OCI-LY3 (cell line): ENCODE results near the gene MEIS3.

Source experiments
- H2AFZ ChIP-seq: fragments of 200-600, 300-600 bp; shearing (Covaris generic); 2 replicates; pipeline ENCODE4 v1.6.0; 2014; ENCODE audit warnings: antibody characterized with exemption, low read depth, low read length
- H3K27ac ChIP-seq: fragments of 200-600, 300-600 bp; sonication (generic); 2 replicates; pipeline ENCODE4 v1.5.1; 2014; ENCODE audit warnings: mild to moderate bottlenecking, low read length, moderate library complexity, mixed read lengths
- H3K27me3 ChIP-seq: fragments of 200-600, 300-600 bp; sonication (generic); 2 replicates; pipeline ENCODE4 v1.6.1; 2014; ENCODE audit warnings: low read depth, low read length, mixed read lengths
- H3K36me3 ChIP-seq: fragments of 200-600, 300-600 bp; sonication (generic); replicated peaks from 2 replicates; pipeline ENCODE3; 2014; ENCODE audit warnings: low read depth, low read length, mixed read lengths
- H3K4me1 ChIP-seq: fragments of 300-600, 200-600 bp; sonication (generic); 2 replicates; pipeline ENCODE4 v1.6.1; 2014; ENCODE audit warnings: low read length, mixed read lengths
- H3K4me2 ChIP-seq: fragments of 200-600, 300-600 bp; sonication (generic); 2 replicates; pipeline ENCODE4 v1.6.1; 2014; ENCODE audit warnings: low read length, mixed read lengths
- H3K4me3 ChIP-seq: fragments of 300-600, 200-600 bp; sonication (generic); 2 replicates; pipeline ENCODE4 v1.5.1; 2014; ENCODE audit warnings: antibody characterized with exemption, mild to moderate bottlenecking, low read length, moderate library complexity
- H3K79me2 ChIP-seq: fragments of 300-600, 200-600 bp; shearing (Covaris generic); 2 replicates; pipeline ENCODE4 v1.6.1; 2014; ENCODE audit warnings: mild to moderate bottlenecking, low read length, mixed read lengths
- H3K9ac ChIP-seq: fragments of 300-600, 200-600 bp; shearing (Covaris generic); 2 replicates; pipeline ENCODE4 v1.6.0; 2014; ENCODE audit warnings: mild to moderate bottlenecking, low read length, moderate library complexity
- H3K9me3 ChIP-seq: fragments of 200-600, 300-600 bp; shearing (Covaris generic); 2 replicates; pipeline ENCODE4 v1.6.1; 2014; ENCODE audit warnings: low read length, mixed read lengths; ENCODE audit not compliant: insufficient read depth
- H4K20me1 ChIP-seq: fragments of 200-600, 300-600 bp; sonication (generic); 2 replicates; pipeline ENCODE4 v1.6.1; 2016; ENCODE audit warnings: low read length, mixed read lengths; ENCODE audit not compliant: insufficient read depth
- EZH2phosphoT487 ChIP-seq: fragments of 200-600 bp; shearing (Covaris generic); IDR thresholded peaks from 2 replicates; pipeline ENCODE4 v1.6.1; 2018; ENCODE audit warnings: antibody characterized with exemption, mixed run types, low read depth
- TF ChIP-seq, protein P1 (sequence below): fragments of 200-600, 300-600 bp; sonication (generic); IDR thresholded peaks from 2 replicates; pipeline ENCODE4 v1.5.1; 2014; ENCODE audit warnings: antibody characterized with exemption, low read length, low read depth

MEIS3 gene

DNA sequence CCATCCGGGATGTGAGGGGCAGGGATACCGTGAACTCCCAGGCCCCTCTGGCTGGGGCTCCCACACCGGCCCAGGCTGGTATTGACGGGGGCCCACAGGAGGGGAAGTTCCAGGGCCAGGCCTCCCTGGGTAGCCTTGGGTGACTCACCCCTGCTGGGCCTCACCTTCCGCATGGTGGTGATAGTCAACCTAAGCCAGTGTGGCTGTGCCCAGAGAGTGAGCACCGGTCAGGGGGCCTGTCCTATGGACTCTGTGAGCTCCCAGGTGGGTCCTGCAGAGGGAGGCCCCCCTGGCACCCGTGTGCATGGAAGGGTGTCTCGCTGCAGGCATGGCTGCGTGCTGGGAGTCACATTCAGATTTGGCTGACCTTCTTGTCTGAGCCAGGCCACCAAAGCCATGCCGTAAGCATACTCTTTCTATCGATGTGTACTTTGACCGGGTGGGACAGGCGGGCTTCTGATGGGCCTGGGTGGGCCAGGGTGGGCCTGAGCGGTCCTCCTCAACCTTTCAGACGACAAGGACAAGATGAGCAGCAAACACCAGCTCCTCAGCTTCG, 42.7 kb downstream of the MEIS3 start:
- H3K4me2 ChIP-seq, result no peak overlapping the region
- no peaks in the 10 kb centered on the region for H3K4me1 ChIP-seq
- TF ChIP-seq, protein P1, sequence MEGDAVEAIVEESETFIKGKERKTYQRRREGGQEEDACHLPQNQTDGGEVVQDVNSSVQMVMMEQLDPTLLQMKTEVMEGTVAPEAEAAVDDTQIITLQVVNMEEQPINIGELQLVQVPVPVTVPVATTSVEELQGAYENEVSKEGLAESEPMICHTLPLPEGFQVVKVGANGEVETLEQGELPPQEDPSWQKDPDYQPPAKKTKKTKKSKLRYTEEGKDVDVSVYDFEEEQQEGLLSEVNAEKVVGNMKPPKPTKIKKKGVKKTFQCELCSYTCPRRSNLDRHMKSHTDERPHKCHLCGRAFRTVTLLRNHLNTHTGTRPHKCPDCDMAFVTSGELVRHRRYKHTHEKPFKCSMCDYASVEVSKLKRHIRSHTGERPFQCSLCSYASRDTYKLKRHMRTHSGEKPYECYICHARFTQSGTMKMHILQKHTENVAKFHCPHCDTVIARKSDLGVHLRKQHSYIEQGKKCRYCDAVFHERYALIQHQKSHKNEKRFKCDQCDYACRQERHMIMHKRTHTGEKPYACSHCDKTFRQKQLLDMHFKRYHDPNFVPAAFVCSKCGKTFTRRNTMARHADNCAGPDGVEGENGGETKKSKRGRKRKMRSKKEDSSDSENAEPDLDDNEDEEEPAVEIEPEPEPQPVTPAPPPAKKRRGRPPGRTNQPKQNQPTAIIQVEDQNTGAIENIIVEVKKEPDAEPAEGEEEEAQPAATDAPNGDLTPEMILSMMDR, result no peak
- no peak for TF ChIP-seq EZH2phosphoT487
- peaks cover 65% of the 10 kb centered on the region for H3K36me3 ChIP-seq
- no peaks in the 10 kb centered on the region for H3K27me3 ChIP-seq
- H3K9ac ChIP-seq, result no peak overlapping the region
- H3K9me3 ChIP-seq, result no peaks in the 10 kb centered on the region
- H4K20me1 ChIP-seq, result no peaks in the 10 kb centered on the region
- no peak overlapping the region for H3K4me3 ChIP-seq
- no peaks in the 10 kb centered on the region for H3K79me2 ChIP-seq
- no peak overlapping the region for H2AFZ ChIP-seq
- no peak overlapping the region for H3K27ac ChIP-seq

DNA sequence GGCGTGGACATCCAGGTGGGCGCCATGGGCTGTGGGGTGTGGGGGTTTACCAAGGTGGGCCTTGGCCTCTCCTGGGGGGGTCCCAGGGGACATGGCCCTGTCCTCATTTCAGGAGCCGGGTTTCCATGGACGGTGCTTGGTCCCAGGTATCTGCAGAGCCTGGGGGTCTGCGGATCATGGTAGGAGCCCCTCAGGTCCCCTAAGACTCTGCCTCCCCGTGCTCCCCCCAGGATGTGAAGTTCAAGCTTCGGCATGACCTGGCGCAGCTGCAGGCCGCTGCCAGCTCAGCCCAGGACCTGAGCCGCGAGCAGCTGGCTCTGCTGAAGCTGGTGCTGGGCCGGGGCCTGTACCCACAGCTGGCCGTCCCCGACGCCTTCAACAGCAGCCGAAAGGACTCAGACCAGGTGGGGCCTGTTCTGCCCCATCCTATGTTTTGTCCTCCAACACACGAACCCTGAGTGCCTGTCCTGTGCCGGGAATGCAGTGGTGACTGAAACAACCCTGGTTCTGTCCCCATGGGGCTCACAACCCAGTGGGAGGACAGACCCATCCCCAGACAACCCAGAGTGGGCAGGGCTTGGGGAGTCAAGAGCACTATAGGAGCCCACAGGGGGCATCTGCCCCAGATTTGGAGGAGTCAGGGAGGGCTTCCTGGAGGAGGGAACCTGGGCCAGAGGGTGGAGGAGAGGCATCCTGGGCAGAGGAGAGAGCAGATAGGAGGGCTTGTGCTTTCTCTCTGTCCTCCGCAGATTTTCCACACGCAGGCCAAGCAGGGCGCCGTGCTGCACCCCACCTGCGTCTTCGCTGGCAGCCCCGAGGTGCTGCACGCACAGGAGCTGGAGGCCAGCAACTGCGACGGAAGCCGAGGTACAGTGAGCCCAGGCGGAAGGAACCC, 43.4 kb downstream of the MEIS3 start:
- Histone ChIP-seq H3K27ac (no peak overlapping the region), H4K20me1 (no peaks in the 10 kb centered on the region; the same call in 1 of the 2 replicates), H3K36me3 (peaks cover 62% of the 10 kb centered on the region)

DNA sequence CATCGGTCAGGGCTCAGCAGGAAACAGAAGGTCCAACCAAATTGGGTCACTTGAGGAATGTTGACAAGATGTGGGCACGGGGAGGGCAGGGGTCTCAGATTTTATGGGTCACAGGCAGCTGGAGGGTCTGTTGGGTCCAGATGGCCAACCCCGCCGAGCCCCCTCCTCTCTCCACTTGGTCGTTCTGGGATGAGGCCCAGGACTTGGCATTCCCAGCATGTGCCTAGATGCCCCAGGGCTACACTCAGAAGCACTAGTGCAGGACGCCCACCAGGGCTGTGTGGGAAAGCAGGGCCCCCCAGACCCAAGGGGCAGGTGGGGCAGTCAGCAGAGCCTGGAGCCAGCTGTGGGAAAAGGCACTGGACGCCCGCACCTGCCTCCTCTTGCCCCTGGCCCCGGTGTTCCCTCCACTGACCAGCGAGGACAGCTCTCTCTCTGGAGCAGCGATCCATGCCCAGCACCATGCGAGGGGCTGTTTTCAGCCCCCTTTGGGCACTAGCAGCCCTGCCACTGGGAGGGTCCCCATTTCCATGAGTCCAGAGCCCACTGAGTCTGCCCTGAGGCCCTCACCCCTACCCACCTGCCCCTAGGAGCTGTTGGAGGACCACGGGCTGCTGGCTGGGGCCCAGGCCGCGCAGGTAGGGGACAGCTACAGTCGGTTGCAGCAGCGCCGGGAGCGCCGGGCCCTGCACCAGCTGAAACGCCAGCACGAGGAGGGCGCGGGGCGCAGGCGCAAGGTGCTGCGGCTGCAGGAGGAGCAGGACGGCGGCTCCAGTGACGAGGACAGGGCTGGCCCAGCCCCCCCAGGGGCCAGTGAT, 44.2 kb downstream of the MEIS3 start:
- TF ChIP-seq, protein P1, result no peak
- TF ChIP-seq EZH2phosphoT487, result no peak
- H3K9me3 ChIP-seq, result no peaks in the 10 kb centered on the region

More for the DNA sequence above, 43.4 kb downstream of the MEIS3 start:
- Histone ChIP-seq H3K4me1 (no peaks in the 10 kb centered on the region), H3K27me3 (no peaks in the 10 kb centered on the region), H3K9ac (no peak overlapping the region), H3K4me3 (no peak overlapping the region), H3K4me2 (no peak overlapping the region), H3K9me3 (no peaks in the 10 kb centered on the region), H3K79me2 (no peaks in the 10 kb centered on the region), H2AFZ (no peak overlapping the region)
- no peak for TF ChIP-seq EZH2phosphoT487
- TF ChIP-seq, protein P1, result no peak

More for the DNA sequence above, 44.2 kb downstream of the MEIS3 start:
- Histone ChIP-seq H3K27ac (no peak overlapping the region), H3K4me1 (no peaks in the 10 kb centered on the region), H3K4me2 (no peak overlapping the region), H4K20me1 (no peaks in the 10 kb centered on the region; the same call in 1 of the 2 replicates), H3K27me3 (no peaks in the 10 kb centered on the region), H3K79me2 (no peaks in the 10 kb centered on the region), H3K9ac (no peak overlapping the region), H3K4me3 (no peak overlapping the region), H3K36me3 (peaks cover 60% of the 10 kb centered on the region), H2AFZ (no peak overlapping the region)
